HTR-8/SVneo (cell line): ENCODE measurements around the gene DSE.

ENCODE experiments used
- DNase-seq: peaks from one replicate; pipeline ENCODE4 v3.0.0; 2011; ENCODE audit warnings: low spot score, mixed read lengths; ENCODE audit not compliant: insufficient read length
- FAIRE-seq: peaks from 2 replicates; lab custom pipeline; 2011; peaks lifted over from hg19 to GRCh38; lab: Jason Lieb, UNC

DSE gene

DNA sequence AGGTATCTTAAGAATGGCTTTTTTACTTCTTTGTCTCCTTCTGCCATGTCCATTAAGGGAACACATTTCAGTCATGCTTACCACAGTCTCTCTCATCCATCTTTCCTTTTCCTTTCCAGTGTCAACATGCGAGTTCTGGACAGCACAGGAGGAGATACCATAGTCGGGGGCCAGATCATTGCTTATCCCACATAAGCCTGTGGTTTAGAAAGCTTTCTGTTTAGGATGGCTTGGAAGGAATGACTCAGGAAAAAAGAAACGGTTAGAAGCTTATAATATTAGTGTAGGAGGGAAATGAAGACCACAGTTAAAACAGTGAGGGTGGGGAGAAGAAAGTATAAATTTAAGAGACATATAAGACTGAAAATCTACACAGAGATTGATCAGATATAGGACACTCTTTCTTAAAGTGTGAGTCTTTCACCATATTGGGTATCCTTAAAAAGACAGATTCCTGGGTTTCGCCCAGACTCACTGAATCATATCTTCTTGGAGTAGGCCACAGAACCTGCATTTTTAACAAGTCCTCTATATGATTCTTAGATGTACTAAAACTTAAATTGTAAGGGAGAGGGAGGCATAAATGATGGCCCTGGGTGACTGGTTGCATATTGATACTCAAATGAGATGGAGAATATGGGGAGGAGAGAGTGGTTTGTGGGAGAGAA is 36.1 kb downstream of the DSE start:
- no peak for FAIRE-seq
- DNase-seq = no peak

DNA sequence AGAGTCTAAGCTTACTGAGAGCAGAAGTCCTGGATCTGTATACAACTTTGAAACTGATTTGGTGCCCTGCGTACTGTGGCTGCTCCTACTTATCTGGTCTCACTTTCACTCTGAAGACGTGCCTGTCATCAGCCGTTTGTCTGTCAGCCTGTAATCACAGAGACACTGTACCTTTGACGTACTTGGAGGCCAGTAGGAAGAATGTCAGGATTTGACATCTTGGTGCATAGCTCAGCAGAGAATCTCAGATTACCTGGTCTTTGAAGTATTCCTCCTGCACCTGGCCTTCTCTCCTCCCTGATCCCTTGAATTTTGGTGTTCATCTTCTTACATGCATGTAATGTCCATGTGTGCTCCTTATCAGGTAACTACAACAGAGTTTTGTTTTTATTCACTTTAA is 37.7 kb downstream of the DSE start:
- FAIRE-seq = no peak
- DNase-seq = no peak

DNA sequence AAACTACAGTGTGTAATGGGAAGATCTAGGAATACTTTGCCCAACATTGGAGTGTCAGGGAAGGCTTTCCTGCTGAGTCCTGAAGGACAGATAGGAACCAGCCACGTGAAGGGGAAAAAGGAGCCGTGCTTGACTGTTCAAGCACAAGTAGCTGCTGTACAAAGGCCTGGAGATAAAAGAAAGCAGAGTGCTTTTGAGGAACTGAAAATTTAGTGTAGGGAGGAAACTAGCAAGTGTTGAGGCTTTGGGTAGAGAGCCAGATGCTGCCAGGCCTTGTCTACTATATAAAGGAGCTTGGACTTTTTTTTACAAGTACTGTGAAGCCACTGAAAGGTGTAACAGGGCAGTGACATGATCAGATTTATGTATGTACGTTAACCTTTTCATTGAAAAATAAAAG is 39.0 kb downstream of the DSE start:
- FAIRE-seq (no peak), DNase-seq (no peak)

DNA sequence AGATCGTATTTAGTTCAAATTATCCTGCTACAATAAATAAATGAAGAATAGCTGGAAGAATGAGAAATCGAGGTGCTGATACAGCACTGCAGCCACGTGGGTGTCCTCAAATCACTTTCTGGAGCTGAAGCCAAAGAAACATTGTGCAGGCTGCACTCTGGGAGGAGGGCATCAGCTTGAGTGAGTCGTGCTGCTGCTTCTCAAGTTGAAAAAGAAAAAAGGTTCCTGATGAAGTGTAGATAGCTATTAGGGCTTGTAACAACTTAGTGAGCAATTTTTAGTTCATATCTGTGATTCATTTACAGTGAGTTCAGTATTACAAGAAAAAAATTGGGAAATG is 40.5 kb downstream of the DSE start:
- FAIRE-seq (no peak), DNase-seq (no peak)

DNA sequence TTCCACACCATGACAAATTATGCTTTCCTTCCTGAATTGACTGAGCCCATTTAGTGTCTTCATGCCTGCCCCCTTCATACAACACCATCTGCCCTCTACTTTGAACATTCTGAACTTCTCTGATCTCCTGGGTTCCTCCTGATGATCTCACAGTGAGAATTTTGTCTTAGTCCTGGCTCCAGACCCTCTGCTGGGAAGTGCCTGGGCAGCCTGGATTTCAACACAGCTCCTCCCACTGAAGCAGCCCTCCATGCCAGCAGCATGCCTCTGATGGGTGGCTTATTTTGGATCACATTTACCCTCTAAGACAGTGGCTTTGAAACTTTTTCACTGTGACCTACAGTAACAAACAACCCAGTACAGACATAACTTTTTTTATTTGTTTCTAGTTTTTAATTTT is 41.5 kb downstream of the DSE start:
- DNase-seq = no peak
- no peak for FAIRE-seq

DNA sequence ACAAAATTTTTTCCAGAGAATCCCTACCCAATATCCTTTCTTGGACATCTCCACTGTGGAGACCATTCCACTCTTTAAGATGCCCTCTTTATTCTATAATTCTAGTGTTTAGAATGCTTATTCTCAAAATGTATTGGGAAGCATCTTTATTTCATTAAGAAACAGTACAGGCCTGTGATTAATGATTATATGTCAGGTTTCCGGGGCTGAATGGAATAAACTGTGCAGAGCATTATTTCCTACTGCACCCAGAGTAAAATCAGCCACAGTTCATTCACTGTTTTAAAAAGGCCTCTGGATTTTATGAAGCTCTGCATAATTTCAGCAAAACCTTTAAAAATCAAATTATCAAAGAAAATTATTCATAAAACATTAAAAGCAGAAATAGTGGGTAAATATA is 42.6 kb downstream of the DSE start:
- FAIRE-seq (no peak), DNase-seq (no peak)

DNA sequence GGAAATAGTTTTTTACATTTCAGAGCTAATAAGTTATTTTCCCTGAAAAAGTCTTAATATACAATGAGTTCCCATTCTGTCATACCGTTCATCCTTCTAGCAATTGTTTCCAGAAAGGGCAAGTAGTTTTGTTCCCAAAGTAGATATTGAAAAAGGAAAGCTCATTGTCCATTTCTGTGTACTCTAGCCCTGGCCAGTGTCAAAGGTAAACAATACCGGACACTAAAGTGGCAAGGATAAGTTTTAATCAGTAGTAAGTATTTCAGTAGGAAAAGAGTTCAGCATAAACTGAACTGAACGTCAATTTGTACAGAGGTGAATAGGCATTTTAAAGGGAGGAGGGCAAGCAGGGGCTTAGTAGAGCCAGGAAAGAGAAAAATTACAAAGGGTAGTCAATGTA is 46.9 kb downstream of the DSE start:
- no peak for FAIRE-seq
- DNase-seq = no peak

DNA sequence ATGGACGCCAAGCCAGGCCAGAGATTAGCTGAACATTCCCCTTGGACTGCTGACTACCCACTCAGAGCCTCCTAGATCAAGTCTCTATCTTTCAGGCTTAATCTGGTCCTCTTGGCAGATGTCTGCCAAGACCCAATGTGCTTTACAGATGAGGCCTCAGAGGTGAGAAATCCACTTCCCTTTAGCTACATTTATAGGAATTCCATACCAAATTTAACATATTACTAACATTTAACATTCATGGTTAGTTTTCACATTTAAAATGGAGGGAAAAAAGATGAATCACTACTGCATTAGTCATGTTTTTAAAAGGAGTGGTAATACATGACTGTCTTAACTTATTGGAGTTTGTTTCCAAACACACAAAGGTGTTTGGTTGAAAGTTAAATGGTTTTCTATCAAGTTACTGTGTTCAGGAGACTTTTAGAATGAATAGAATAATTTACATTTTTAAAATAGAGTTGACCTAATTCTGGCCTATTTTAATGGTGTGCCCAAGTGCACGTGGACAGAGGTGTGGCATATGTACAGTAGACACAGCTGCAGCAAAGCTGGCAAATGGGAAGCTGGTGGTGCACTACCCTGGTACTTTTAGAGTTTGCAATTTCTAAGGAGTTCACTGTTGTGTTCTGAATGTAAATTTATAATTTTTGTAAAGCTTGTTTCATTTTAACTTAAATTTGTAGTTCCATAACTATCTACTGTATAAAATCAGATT is 48.5 kb downstream of the DSE start:
- FAIRE-seq (no peak), DNase-seq (no peak)

DNA sequence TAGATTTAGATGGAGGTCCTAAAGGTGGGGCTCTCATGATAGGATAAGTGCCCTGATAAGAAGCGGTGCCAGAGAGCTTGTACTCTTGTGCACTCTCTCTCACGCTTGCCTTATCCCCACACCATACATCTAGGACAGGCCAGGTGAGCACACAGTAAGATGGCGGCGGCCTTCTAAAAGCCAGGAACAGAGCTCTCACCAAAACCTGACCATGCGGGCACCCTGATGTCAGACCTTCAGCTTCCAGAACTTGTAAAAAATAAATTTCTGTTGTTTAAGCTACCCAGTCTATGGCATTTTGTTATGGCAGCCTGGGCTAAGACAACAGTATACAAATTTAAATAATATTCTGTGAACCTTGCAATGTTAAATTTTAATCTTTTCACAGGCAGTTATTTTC is 49.6 kb downstream of the DSE start:
- no peak for DNase-seq
- FAIRE-seq = no peak

DNA sequence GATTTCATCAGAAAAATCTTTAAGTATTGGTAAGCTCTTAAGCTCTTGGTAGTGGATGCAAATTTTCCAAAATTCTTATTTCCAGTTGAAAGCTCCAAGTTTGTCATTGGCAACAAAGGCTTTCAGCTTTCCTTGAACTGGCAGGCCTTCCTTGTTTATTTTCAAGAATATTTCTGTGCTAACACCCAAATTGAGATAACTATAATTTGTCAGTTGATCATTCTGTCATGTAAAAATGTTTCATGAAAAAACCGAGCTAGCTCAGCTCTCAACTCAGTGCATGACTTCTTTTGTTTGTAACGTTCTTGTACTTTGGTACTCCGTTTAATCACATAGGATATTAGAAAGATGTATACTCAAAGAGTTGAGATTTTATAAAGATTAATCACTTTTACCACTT is 51.5 kb downstream of the DSE start:
- no peak for FAIRE-seq
- no peak for DNase-seq

DNA sequence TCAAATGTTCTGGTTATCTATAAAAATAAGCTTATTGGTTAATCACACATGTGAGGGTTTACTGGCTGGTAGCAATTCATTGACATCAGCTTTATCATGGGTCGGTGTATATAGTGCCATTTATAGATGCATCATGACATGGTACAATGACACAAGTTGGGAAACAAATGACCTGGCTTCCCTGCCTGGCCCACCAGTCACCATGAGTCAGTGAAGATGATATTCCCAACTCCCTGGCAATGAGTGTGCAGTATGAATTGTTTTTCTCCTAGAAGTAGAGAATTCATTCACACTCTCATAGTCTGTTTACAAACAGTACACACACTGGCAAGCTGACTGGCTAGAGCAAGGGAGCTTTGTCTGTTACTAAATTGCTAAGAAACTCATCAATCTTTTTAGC is 53.3 kb downstream of the DSE start:
- no peak for DNase-seq
- no peak for FAIRE-seq

DNA sequence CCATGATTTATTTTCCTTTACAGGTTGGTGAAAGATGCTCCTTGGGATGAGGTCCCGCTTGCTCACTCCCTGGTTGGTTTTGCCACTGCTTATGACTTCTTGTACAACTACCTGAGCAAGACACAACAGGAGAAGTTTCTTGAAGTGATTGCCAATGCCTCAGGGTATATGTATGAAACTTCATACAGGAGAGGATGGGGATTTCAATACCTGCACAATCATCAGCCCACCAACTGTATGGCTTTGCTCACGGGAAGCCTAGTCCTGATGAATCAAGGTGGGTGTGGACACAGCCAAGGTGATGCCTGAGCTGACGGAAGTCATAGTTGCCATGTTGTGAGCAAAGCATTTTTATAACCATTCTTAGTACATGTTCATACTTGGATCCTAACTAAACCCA is 55.8 kb downstream of the DSE start:
- DNase-seq = no peak
- FAIRE-seq = peak; percentile 48

DNA sequence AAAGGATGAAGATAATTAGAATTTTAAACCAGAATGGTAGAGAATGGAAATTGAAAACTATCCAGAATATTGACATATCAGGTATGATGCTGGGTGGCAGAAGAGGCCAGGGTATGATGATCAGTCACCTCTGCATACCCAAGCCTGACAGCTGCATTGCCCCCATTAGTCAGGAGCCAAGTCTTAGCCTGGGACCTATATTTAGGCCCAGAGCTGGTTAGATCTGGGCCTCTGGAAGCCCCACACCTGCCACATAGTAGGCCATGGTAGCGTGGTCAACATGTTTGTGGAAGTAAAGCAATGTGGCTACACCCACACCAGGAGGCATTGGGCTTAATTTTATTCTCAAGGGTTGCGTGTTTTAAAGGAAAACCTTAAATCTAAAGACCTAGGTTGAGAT is 58.4 kb downstream of the DSE start:
- FAIRE-seq = no peak
- no peak for DNase-seq

DNA sequence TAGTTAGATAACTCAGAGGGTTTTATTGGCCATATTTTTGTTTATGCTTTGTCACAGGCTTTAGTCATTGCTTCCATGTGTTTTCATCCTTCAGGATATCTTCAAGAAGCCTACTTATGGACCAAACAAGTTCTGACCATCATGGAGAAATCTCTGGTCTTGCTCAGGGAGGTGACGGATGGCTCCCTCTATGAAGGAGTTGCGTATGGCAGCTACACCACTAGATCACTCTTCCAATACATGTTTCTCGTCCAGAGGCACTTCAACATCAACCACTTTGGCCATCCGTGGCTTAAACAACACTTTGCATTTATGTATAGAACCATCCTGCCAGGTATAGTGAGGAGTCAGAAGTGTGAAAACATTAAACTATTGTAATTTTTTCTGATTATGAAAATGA is 60.1 kb downstream of the DSE start:
- DNase-seq (no peak), FAIRE-seq (no peak)

DNA sequence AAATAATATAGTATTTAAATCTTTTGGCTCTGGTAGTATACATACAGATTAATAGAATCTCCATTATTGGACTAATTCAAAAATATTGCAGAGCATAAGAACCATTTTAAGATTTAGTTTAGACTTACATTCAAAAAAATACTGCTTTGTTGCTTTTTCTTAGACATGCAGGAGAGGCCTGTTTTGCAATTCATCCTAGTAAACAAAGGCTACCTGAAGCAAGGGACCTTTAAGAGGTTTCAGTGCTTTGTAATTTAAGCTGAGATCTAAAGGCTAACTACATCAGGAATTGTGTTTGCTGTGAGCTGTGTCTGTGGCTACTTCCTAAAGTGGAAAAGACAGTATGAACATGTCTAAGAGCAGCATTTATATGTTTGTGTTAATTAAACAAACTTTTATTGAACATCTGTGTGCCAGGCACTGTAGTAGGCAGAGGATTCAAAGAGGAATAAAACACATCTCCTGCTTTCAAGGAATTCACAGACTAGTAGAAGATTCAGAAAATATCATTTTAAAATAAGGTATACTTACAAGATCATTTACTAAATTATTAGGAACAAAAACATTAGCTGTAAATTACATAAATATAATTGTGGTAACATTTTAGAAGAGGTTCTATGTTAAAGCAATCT is 61.3 kb downstream of the DSE start:
- FAIRE-seq (no peak), DNase-seq (no peak)

DNA sequence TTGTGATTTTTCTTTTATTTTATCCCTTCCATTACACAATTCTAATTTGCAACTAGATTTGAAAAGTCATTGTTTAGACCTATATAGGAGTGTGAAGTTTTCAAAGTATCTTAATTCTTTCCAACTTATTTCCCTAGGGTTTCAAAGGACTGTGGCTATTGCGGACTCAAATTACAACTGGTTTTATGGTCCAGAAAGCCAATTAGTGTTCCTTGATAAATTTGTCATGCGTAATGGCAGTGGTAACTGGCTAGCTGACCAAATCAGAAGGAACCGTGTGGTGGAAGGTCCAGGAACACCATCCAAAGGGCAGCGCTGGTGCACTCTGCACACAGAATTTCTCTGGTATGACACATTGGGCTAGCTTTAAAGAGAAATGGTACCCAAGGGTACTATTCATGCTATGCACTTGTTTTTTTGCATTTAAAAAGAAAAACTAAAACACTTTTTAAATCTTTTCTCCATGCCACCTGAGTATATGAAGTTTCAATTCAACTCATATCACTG is 62.5 kb downstream of the DSE start:
- DNase-seq (no peak), FAIRE-seq (no peak)

DNA sequence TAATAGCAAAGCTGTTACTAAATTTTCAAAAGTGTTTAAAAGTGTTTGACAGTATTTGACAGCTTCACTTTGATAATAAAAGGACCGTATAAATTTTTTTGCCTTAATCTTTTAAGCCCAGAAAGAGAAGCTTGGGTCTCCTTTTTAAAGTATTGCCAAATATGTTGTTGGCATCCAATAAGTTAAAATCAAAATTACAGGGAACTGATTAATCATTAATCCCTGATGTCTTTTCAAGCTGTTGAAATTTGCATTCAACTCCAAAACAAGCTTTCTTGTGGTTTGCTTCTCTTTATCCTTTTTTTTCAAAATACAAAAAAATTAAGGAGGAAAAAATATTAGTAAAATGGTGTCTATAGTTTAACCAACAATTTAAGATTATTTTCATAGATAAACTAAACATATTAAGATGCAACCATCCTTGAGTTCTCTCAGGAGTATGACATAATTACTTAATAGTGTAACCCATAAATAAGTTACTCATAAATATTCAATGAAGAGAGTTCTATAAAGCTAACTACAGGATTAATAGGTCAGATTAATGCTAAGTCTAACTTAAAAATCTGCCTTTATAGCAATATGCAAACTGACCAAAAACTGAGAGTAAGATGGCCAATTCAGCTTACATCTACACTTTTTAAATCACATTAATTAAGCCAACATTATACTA is 63.4 kb downstream of the DSE start:
- DNase-seq = no peak
- no peak for FAIRE-seq

DNA sequence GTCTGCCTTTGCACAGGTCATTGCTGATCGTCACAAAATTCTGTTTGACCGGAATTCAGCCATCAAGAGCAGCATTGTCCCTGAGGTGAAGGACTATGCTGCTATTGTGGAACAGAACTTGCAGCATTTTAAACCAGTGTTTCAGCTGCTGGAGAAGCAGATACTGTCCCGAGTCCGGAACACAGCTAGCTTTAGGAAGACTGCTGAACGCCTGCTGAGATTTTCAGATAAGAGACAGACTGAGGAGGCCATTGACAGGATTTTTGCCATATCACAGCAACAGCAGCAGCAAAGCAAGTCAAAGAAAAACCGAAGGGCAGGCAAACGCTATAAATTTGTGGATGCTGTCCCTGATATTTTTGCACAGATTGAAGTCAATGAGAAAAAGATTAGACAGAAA is 65.8 kb downstream of the DSE start:
- no peak for FAIRE-seq
- DNase-seq = no peak

DNA sequence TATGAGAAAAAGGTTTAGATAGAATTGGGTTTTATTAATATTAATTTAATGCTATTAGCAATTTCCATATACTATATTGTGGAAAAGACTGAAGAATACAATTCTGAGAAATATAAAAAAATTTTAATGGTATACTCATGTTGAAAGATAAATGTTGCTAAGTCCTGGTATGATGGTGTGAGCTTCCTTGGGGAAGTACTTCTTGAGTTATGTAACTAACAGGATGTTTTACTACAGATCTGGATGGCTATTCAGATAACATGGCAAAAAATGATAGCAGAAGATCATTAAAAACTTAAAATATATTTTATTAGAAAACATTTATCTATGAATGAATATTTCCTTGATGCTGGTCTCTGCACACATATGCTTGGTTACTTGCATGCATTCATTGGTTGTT is 66.9 kb downstream of the DSE start:
- no peak for DNase-seq
- no peak for FAIRE-seq

DNA sequence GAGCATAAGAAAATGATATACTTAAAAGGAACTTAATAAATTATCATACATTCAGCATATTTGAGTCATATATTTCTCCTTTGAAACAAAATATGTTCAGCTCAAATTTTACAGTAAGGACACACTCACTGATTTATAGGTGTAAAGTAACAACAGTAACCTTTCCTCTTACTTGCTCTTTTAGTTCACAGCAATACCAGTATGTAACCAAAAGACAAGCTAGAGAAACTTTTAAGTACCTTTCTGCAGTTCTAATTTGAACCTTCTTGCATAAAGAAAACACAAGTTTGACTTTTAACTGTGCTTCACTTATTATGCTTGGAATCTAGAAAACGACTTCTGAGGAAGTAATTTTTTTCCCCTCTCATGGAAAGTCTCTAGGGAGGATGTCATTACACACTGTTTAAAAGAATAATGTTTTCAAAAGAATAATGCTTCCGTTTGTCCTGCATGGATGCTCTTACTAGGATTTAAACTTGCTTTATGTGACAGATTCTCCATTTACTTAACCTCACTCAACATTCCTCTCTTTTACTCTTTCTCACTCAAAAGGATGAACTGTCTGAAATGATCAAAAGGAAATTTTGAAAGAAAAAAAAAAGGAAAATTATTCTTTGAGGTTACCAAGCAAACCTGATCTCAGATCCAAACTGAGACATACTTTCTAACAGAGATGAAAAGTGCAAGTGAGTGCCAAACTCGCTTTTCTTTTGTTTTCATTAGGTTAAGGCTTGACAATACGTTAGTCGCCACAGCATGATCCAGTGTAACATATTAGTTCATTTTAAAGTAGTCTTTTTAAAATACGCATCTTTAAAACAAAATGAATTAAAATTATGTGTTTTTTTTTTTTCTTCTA is 68.1 kb downstream of the DSE start:
- DNase-seq = no peak
- FAIRE-seq = no peak
